SU-DHL-6 (cell line): ENCODE measurements around the gene AHSP.

Source experiments
- CTCF ChIP-seq: fragments of 200-600 bp; sonication (generic); IDR thresholded peaks from one replicate; pipeline ENCODE4 v1.5.1; 2017; ENCODE audit warnings: antibody characterized with exemption, mild to moderate bottlenecking, low read length, moderate library complexity; ENCODE audit not compliant: insufficient read depth, poor library complexity, severe bottlenecking
- EZH2phosphoT487 ChIP-seq: fragments of 200-600 bp; sonication (generic), shearing (Covaris generic); conservative IDR thresholded peaks from 2 replicates; pipeline ENCODE4 v1.6.1; 2018; ENCODE audit warnings: mild to moderate bottlenecking, antibody characterized with exemption, low read length, moderate library complexity, mixed read lengths

GRCh38 chr16:31521368-31521767 lies 6.3 kb upstream of the AHSP start:
- no peak for TF ChIP-seq CTCF
- no peak for TF ChIP-seq EZH2phosphoT487
